Cardiac muscle cell (in vitro differentiated cells and primary cell): ENCODE data around the gene TAGAP. TPM values are rescaled to one million over a fixed set of nuclear protein-coding genes. Genes with fewer than 3 reads are reported as not detected.
"Not testable (repeated sequence)": the region's sequence is repeated elsewhere in the genome, so short reads cannot be mapped to it uniquely, and the experiment has no call there.

Experiments
- DNase-seq, 2 donors: peaks; one replicate each; pipeline versions ENCODE4 v3.0.0 to v3.0.0-alpha.2; 2010 to 2017; ENCODE audit warnings: low read depth in 1 of 2, low spot score in 1 of 2
- H3K27ac ChIP-seq: fragments of 200-600 bp; sonication (generic); 2 replicates; pipeline ENCODE4 v1.5.1; 2016
- H3K27me3 ChIP-seq: fragments of 200-600 bp; sonication (generic); 2 replicates; pipeline ENCODE4 v1.6.0; 2016; ENCODE audit warnings: control low read depth
- H3K36me3 ChIP-seq: fragments of 200-600 bp; sonication (generic); 2 replicates; pipeline ENCODE4 v1.5.1; 2016; ENCODE audit warnings: control low read depth
- H3K4me1 ChIP-seq: fragments of 200-600 bp; sonication (generic); 2 replicates; pipeline ENCODE4 v1.8.1; 2017; ENCODE audit warnings: low read depth, mild to moderate bottlenecking, mixed run types
- H3K4me3 ChIP-seq: fragments of 200-600 bp; sonication (generic); 2 replicates; pipeline ENCODE4 v1.5.1; 2016; ENCODE audit warnings: mild to moderate bottlenecking
- H3K9me3 ChIP-seq: fragments of 200-600 bp; sonication (generic); 2 replicates; pipeline ENCODE4 v1.5.1; 2017; ENCODE audit warnings: low read depth, mild to moderate bottlenecking, control low read depth
- polyA plus RNA-seq: library from polyadenylated mRNA; unstranded; fragments of >200 nt; fragmentation: Nextera tagmentation; extraction: Ambion mirVana; gene quantifications from 2 replicates; pipeline ENCODE4 v1.2.1, GENCODE V29; 2016
- total RNA-seq: library from RNA; depleted of rRNA; stranded (reverse); fragments of >200 nt; gene quantifications from 2 replicates; pipeline ENCODE4 v1.2.3, GENCODE V29; 2016
- TF ChIP-seq, protein P1 (sequence below): IDR thresholded peaks from 2 replicates; pipeline ENCODE4 v1.5.1; 2012; ENCODE audit warnings: low read depth, mild to moderate bottlenecking, low read length

Gene TAGAP
- total and polyA plus RNA-seq, 2 experiments from 2014 or later = not detected

- TF ChIP-seq, protein P1, sequence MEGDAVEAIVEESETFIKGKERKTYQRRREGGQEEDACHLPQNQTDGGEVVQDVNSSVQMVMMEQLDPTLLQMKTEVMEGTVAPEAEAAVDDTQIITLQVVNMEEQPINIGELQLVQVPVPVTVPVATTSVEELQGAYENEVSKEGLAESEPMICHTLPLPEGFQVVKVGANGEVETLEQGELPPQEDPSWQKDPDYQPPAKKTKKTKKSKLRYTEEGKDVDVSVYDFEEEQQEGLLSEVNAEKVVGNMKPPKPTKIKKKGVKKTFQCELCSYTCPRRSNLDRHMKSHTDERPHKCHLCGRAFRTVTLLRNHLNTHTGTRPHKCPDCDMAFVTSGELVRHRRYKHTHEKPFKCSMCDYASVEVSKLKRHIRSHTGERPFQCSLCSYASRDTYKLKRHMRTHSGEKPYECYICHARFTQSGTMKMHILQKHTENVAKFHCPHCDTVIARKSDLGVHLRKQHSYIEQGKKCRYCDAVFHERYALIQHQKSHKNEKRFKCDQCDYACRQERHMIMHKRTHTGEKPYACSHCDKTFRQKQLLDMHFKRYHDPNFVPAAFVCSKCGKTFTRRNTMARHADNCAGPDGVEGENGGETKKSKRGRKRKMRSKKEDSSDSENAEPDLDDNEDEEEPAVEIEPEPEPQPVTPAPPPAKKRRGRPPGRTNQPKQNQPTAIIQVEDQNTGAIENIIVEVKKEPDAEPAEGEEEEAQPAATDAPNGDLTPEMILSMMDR = no peak
- H3K9me3 ChIP-seq = no peaks in the 10 kb centered on the region
- H3K27ac ChIP-seq = peak overlapping the region; percentile 63
- H3K27me3 ChIP-seq = no peaks in the 10 kb centered on the region
- H3K4me3 ChIP-seq = peak overlapping the region; percentile 63
- peaks cover 11% of the 10 kb centered on the region for H3K4me1 ChIP-seq
- H3K36me3 ChIP-seq = no peaks in the 10 kb centered on the region
- DNase-seq = peak in 1 of 2 donors; percentile 25
Observed at GRCh38 chr6:158999154-158999665, 45.6 kb downstream of the TAGAP start.

- Histone ChIP-seq H3K9me3 (no peaks in the 10 kb centered on the region), H3K4me3 (no peak overlapping the region), H3K27me3 (no peaks in the 10 kb centered on the region), H3K4me1 (peaks cover 6% of the 10 kb centered on the region), H3K36me3 (no peaks in the 10 kb centered on the region), H3K27ac (no peak overlapping the region)
- no peak for DNase-seq
- TF ChIP-seq, protein P1 = no peak
Observed at GRCh38 chr6:158996856-158997255, 47.9 kb downstream of the TAGAP start.

DNA sequence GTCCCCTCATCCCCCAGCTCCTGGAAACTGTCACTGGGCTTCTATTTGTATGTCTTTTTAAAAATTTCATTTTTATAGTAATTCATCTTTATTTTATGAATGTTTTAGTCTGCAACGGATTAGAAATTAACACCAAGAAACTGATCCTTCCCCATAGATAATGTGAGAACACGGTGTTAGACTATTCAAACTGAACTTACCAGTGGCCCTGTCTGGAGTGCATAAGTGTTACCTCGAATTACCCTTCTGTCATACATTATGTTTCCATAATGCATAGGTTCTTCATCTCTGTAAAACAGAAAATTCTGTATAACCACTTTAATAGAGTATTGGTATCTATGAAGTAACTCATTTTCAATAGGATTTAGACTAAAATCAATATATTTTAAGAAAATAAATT is 51.2 kb downstream of the TAGAP start:
- Histone ChIP-seq H3K9me3 (no peaks in the 10 kb centered on the region), H3K27ac (no peak overlapping the region), H3K4me3 (no peak overlapping the region), H3K27me3 (no peaks in the 10 kb centered on the region), H3K4me1 (no peaks in the 10 kb centered on the region), H3K36me3 (no peaks in the 10 kb centered on the region)
- TF ChIP-seq, protein P1 = no peak
- DNase-seq = no peak

- TF ChIP-seq, protein P1 = no peak
- H3K4me3 ChIP-seq = no peak overlapping the region
Observed at GRCh38 chr6:158991017-158991723, 53.6 kb downstream of the TAGAP start.

DNA sequence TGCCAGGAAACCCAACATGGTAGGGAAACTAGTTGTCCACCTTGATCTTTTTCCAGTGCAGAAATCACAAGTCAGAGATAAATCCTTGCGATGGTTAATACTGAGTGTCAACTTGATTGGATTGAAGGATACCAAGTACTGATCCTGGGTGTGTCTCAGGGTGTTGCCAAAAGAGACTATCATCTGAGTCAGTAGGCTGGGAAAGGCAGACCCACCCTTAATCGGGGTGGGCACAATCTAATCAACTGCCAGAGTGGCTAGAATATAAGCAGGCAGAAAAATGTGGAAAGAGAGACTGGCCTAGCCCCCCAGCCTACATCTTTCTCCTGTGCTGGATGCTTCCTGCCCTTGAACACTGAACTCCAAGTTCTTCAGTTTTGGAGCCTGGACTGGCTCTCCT is 55.1 kb downstream of the TAGAP start:
- not testable (repeated sequence) for DNase-seq, H3K4me1 ChIP-seq, H3K4me3 ChIP-seq, H3K27ac ChIP-seq, H3K36me3 ChIP-seq, H3K9me3 ChIP-seq, H3K27me3 ChIP-seq

More at GRCh38 chr6:158991017-158991723, 53.6 kb downstream of the TAGAP start:
- Histone ChIP-seq H3K4me1 (no peaks in the 10 kb centered on the region), H3K27ac (no peak overlapping the region), H3K36me3 (no peaks in the 10 kb centered on the region), H3K27me3 (no peaks in the 10 kb centered on the region), H3K9me3 (no peaks in the 10 kb centered on the region)
- DNase-seq = no peak

- H3K27me3 ChIP-seq = no peaks in the 10 kb centered on the region
- H3K4me1 ChIP-seq = no peaks in the 10 kb centered on the region
- DNase-seq = no peak
- no peak overlapping the region for H3K4me3 ChIP-seq
- no peak overlapping the region for H3K27ac ChIP-seq
- H3K36me3 ChIP-seq = no peaks in the 10 kb centered on the region
- H3K9me3 ChIP-seq = no peaks in the 10 kb centered on the region
- TF ChIP-seq, protein P1 = no peak
Observed at GRCh38 chr6:158988477-158988876, 56.3 kb downstream of the TAGAP start.
